Prostate gland (tissue), 2 donors: ENCODE results near the gene DVL3. TPM values are rescaled to one million over a fixed set of nuclear protein-coding genes. Genes with fewer than 3 reads are reported as not detected.
A peak's percentile ranks its signal among the peaks of the same experiment; 100 is the strongest.
"Not testable (repeated sequence)": the region's sequence is repeated elsewhere in the genome, so short reads cannot be mapped to it uniquely, and the experiment has no call there.

Experiments
- DNase-seq: peaks from one replicate; pipeline ENCODE4 v3.0.0-alpha.2; 2019; ENCODE audit warnings: low spot score
- H3K27ac ChIP-seq, 2 donors: fragments of 200-600 bp; sonication (generic); 2 replicates each; pipeline ENCODE4 v1.5.1; 2017 to 2019
- H3K27me3 ChIP-seq: fragments of 200-600 bp; sonication (generic); replicated peaks from 2 replicates; pipeline ENCODE4 v1.5.1; 2019; ENCODE audit not compliant: insufficient read depth
- H3K36me3 ChIP-seq, 2 donors: fragments of 200-600 bp; sonication (generic); 1 replicate in 1 of 2; 2 replicates in 1 of 2; pipeline versions ENCODE4 v1.5.1 to v1.8.1; 2017 to 2019
- H3K4me1 ChIP-seq: fragments of 200-600 bp; sonication (generic); replicated peaks from 2 replicates; pipeline ENCODE4 v1.5.1; 2019
- H3K4me3 ChIP-seq, 2 donors: fragments of 200-600 bp; sonication (generic); 2 replicates each; pipeline ENCODE4 v1.5.1; 2017 to 2019
- H3K9me3 ChIP-seq: fragments of 200-600 bp; sonication (generic); 2 replicates; pipeline ENCODE4 v1.5.1; 2017
- POLR2A ChIP-seq: fragments of 450-650 bp; IDR thresholded peaks from one replicate; pipeline ENCODE4 v1.6.1; 2016; ENCODE audit warnings: antibody characterized with exemption, mild to moderate bottlenecking
- POLR2AphosphoS5 ChIP-seq: sonication (generic); formaldehyde crosslinking; IDR thresholded peaks from one replicate; pipeline ENCODE4 v1.6.1; 2017; ENCODE audit warnings: antibody characterized with exemption
- WGBS: methylation state at CpG from one replicate; pipeline ENCODE4 v1.1.5; 2018; 5-methylcytosine and 5-hydroxymethylcytosine counted together
- intact Hi-C: fragments of 100-400 bp; cut with DNase I; formaldehyde crosslinking; loops from one replicate; pipeline ENCODE4 v1.14.2; 2022
- total RNA-seq, 2 donors: library from RNA; depleted of rRNA; stranded (reverse); fragments of >200 nt; gene quantifications; one replicate each; pipeline ENCODE4 v1.1.0, GENCODE V29; 2016
- TF ChIP-seq, protein P1 (sequence below), 4 experiments: fragments of 200-600 bp in 2 of 4; fragments of 450-650 bp in 2 of 4; sonication (generic) in 2 of 4; IDR thresholded peaks; 1 replicate in 3 of 4; 2 replicates in 1 of 4; pipeline ENCODE4 v1.5.1; 2016 to 2019; ENCODE audit warnings: antibody characterized with exemption in 4 of 4, mild to moderate bottlenecking in 2 of 4, moderate library complexity in 2 of 4

The DVL3 gene
- total RNA-seq, result 10 to 100 TPM; 61.7 to 95.1 TPM

DNA sequence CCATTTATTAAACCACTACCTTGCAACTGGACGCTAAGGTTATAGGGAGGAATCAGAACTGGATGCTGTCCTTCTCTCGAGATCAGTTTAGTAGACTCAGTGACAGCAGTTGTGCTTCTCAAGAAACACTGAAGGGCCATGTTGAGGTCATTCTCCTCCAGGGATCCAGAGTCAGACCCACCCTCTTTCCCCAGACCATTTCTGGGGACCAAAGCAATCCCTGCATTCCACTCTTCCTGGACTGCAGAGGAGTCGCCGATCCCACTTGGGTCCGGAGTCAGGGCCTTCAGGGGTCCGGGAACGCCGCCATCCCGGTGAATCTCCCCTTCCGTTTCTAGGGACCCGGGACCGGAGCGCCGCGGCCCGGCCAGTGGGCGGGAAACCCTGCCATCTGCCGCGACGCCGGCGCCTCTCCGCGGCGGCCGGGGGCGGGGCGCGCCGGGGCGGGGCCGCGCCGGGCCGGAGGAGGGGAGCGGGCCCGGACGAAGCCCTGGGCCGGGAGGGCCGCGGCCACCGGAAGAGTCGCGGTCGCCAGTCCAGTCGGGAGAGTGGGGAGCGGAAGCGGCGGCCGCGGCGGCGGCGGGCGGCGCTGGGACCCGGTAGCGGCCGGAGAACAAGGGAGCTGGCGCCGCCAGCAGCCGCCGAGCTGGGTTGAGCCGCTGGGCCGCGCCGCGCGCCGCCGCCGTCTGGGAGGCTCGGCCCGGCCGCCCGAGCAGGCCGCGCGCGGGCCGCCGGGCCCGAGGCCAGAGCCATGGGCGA is at the start of gene DVL3:
TSS of gene DVL3 (plus strand) at position 493 of the 759 bp plus-strand sequence. CDS start at position 752, 259 bp downstream.
- H3K27me3 ChIP-seq, result no peaks in the 10 kb centered on the region
- DNase-seq, result peak; percentile 67
- TF ChIP-seq, protein P1, sequence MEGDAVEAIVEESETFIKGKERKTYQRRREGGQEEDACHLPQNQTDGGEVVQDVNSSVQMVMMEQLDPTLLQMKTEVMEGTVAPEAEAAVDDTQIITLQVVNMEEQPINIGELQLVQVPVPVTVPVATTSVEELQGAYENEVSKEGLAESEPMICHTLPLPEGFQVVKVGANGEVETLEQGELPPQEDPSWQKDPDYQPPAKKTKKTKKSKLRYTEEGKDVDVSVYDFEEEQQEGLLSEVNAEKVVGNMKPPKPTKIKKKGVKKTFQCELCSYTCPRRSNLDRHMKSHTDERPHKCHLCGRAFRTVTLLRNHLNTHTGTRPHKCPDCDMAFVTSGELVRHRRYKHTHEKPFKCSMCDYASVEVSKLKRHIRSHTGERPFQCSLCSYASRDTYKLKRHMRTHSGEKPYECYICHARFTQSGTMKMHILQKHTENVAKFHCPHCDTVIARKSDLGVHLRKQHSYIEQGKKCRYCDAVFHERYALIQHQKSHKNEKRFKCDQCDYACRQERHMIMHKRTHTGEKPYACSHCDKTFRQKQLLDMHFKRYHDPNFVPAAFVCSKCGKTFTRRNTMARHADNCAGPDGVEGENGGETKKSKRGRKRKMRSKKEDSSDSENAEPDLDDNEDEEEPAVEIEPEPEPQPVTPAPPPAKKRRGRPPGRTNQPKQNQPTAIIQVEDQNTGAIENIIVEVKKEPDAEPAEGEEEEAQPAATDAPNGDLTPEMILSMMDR (IDR thresholded peaks at IDR 0.05), result peak in 1 of 4 experiments; percentile 6
- peak; percentile 35 for TF ChIP-seq POLR2A
- no peak for TF ChIP-seq POLR2AphosphoS5
- peaks cover 13% of the 10 kb centered on the region for H3K4me1 ChIP-seq
- 1% methylated on average over 29 of the region's 84 CpGs for WGBS
- H3K36me3 ChIP-seq, result no peaks in the 10 kb centered on the region
- H3K9me3 ChIP-seq, result no peaks in the 10 kb centered on the region
- H3K4me3 ChIP-seq, result peak within 1 kb of the TSS; percentile 78 to 81
- intact Hi-C loops, result no loop called here
- H3K27ac ChIP-seq, result peak within 1 kb of the TSS; percentile 84 to 91

GRCh38 chr3:184110316-184110725 is 44.9 kb upstream of the DVL3 start:
- no peak overlapping the region for H3K4me3 ChIP-seq
- no peaks in the 10 kb centered on the region for H3K27me3 ChIP-seq
- H3K27ac ChIP-seq, result no peak overlapping the region
- TF ChIP-seq POLR2AphosphoS5 (no peak), POLR2A (no peak)
- TF ChIP-seq, protein P1 (IDR thresholded peaks at IDR 0.05), result no peak
- intact Hi-C loops, result no loop called here
- DNase-seq, result no peak
- H3K4me1 ChIP-seq, result no peaks in the 10 kb centered on the region
- WGBS, result 53% methylated on average over 7 of the region's 7 CpGs
- H3K36me3 ChIP-seq, result no peaks in the 10 kb centered on the region
- no peaks in the 10 kb centered on the region for H3K9me3 ChIP-seq

GRCh38 chr3:184116017-184116416 is 39.2 kb upstream of the DVL3 start:
- H3K27me3 ChIP-seq, result no peaks in the 10 kb centered on the region
- no peaks in the 10 kb centered on the region for H3K4me1 ChIP-seq
- TF ChIP-seq POLR2A (no peak), POLR2AphosphoS5 (no peak)
- TF ChIP-seq, protein P1 (IDR thresholded peaks at IDR 0.05), result no peak
- H3K4me3 ChIP-seq, result no peak overlapping the region
- no peaks in the 10 kb centered on the region for H3K9me3 ChIP-seq
- no peak overlapping the region for H3K27ac ChIP-seq
- intact Hi-C loops, result no loop called here
- 82% methylated on average over 4 of the region's 4 CpGs for WGBS
- no peaks in the 10 kb centered on the region for H3K36me3 ChIP-seq
- no peak for DNase-seq

DNA sequence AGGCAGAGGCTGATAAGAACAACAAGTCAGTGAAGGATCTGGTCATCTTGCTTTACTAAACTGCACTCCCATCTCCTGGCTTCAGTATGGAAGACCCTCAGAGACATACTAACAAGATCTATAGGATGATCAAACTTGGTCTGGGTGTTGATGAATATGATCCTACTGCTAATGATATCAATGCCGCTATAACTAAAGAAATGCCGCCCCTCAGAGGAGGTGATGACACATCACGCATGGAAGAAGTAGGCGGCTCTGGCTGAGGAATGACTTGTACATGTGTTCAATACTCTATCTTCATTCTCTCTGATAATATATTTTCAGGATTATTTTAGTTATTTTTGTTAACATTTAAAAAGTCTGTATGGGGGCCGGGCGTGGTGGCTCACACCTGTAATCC is 37.5 kb upstream of the DVL3 start:
- Histone ChIP-seq H3K36me3 (no peaks in the 10 kb centered on the region), H3K4me3 (no peak overlapping the region), H3K4me1 (no peaks in the 10 kb centered on the region), H3K9me3 (no peaks in the 10 kb centered on the region), H3K27me3 (no peaks in the 10 kb centered on the region), H3K27ac (no peak overlapping the region)
- DNase-seq, result no peak
- no peak for TF ChIP-seq POLR2A
- no peak for TF ChIP-seq POLR2AphosphoS5
- TF ChIP-seq, protein P1 (IDR thresholded peaks at IDR 0.05), result no peak
- 95% methylated on average over 6 of the region's 6 CpGs for WGBS
- intact Hi-C loops, result no loop called here

GRCh38 chr3:184121031-184121430 is 34.1 kb upstream of the DVL3 start:
- H3K27ac ChIP-seq, H3K4me1 ChIP-seq, intact Hi-C loops, H3K4me3 ChIP-seq, H3K36me3 ChIP-seq, H3K9me3 ChIP-seq, H3K27me3 ChIP-seq, DNase-seq: not testable (repeated sequence)
- 92% methylated on average over 8 of the region's 8 CpGs for WGBS
